Vagina (tissue), 2 donors: ENCODE data around the gene ALG1.
"Not testable (repeated sequence)": the region's sequence is repeated elsewhere in the genome, so short reads cannot be mapped to it uniquely, and the experiment has no call there.

Source experiments
- POLR2A ChIP-seq, 2 donors: fragments of 450-650 bp; IDR thresholded peaks; one replicate each; pipeline ENCODE4 v1.6.1; 2017; ENCODE audit warnings: antibody characterized with exemption in 2 of 2, mild to moderate bottlenecking in 2 of 2, moderate library complexity in 2 of 2
- TF ChIP-seq, protein P1 (sequence below), 3 experiments: fragments of 450-650 bp in 2 of 3; fragments of 200-600 bp in 1 of 3; sonication (generic) in 1 of 3; IDR thresholded peaks; one replicate each; pipeline ENCODE4 v1.5.1; 2017 to 2019; ENCODE audit warnings: antibody characterized with exemption in 3 of 3, mild to moderate bottlenecking in 2 of 3, moderate library complexity in 2 of 3

DNA sequence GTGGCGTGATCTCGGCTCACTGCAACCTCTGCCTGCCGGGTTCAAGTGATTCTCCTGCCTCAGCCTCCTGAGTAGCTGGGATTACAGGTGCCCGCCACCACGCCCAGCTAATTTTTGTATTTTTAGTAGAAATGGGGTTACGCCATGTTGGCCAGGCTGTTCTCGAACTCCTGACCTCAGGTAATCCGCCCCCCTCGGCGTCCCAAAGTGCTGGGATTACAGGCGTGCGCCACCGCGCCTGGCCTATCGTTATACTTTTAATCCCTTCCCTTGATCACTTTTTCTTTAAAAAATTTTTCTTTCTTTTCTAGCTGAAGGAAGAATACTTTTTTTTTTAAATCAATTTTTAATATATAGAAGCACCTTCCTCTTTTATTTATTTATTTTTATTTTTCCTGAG, 2.1 kb downstream of the ALG1 start:
- TF ChIP-seq, protein P1, sequence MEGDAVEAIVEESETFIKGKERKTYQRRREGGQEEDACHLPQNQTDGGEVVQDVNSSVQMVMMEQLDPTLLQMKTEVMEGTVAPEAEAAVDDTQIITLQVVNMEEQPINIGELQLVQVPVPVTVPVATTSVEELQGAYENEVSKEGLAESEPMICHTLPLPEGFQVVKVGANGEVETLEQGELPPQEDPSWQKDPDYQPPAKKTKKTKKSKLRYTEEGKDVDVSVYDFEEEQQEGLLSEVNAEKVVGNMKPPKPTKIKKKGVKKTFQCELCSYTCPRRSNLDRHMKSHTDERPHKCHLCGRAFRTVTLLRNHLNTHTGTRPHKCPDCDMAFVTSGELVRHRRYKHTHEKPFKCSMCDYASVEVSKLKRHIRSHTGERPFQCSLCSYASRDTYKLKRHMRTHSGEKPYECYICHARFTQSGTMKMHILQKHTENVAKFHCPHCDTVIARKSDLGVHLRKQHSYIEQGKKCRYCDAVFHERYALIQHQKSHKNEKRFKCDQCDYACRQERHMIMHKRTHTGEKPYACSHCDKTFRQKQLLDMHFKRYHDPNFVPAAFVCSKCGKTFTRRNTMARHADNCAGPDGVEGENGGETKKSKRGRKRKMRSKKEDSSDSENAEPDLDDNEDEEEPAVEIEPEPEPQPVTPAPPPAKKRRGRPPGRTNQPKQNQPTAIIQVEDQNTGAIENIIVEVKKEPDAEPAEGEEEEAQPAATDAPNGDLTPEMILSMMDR (IDR thresholded peaks at IDR 0.05) = not testable (repeated sequence)
- not testable (repeated sequence) for TF ChIP-seq POLR2A (IDR thresholded peaks at IDR 0.05)
